Vagina (tissue), 2 donors: ENCODE data around the gene ZNF407.

Experiments used
- CTCF ChIP-seq, 3 experiments: fragments of 450-650 bp in 2 of 3; fragments of 200-600 bp in 1 of 3; sonication (generic) in 1 of 3; IDR thresholded peaks; one replicate each; pipeline ENCODE4 v1.5.1; 2017 to 2019; ENCODE audit warnings: antibody characterized with exemption in 3 of 3, mild to moderate bottlenecking in 2 of 3, moderate library complexity in 2 of 3
- POLR2AphosphoS5 ChIP-seq, 2 donors: sonication (generic); formaldehyde crosslinking; IDR thresholded peaks; one replicate each; pipeline ENCODE4 v1.9.0; 2017; ENCODE audit warnings: antibody characterized with exemption in 2 of 2, mild to moderate bottlenecking in 2 of 2, low read depth in 1 of 2; ENCODE audit not compliant: insufficient read depth in 1 of 2

- no peak for TF ChIP-seq CTCF (IDR thresholded peaks at IDR 0.05)
- TF ChIP-seq POLR2AphosphoS5 (IDR thresholded peaks at IDR 0.05; ENCODE audit: insufficient read depth in 1 of 2, low read depth in 1 of 2), result no peak
These were observed 221.9 kb downstream of the ZNF407 start for GRCh38 chr18:74819433-74820059.
